ENCODE measurements around the gene CCM2L. TPM values are rescaled to one million over a fixed set of nuclear protein-coding genes. Genes with fewer than 3 reads are reported as not detected.

Gene CCM2L
- total and polyA plus RNA-seq, 2 experiments from 2014 or later, result 4.9 to 13.3 TPM

DNA sequence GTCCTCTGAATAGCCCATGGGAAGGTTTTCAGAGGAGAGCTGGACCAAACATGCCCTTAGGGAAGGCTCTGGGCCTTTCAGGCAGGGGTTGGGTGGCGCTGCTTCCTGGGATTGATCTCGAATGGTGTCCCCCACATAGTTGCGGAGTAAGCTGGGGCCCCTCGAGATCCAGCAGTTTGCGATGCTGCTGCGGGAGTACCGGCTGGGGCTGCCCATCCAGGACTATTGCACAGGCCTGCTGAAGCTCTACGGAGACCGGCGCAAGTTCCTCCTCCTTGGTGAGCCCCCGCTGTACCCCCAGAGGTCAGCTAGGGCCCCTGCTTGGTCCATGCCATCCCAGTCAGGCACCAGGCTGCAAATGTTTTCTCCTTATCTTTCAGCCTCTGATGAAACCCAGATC lies 19.3 kb downstream of the CCM2L start:
- H3K27me3 ChIP-seq (ENCODE audit: insufficient read depth), result peaks cover 13% of the 10 kb centered on the region
- H3K4me3 ChIP-seq, result no peak overlapping the region
- TF ChIP-seq JUNB (IDR thresholded peaks at IDR 0.05; ENCODE audit: unreplicated experiment) (no peak), EZH2 (IDR thresholded peaks at IDR 0.05; ENCODE audit: low read depth, unreplicated experiment) (no peak), ZNF114 (CRISPR knock-in tag; IDR thresholded peaks at IDR 0.05) (no peak)
- TF ChIP-seq, protein P1, sequence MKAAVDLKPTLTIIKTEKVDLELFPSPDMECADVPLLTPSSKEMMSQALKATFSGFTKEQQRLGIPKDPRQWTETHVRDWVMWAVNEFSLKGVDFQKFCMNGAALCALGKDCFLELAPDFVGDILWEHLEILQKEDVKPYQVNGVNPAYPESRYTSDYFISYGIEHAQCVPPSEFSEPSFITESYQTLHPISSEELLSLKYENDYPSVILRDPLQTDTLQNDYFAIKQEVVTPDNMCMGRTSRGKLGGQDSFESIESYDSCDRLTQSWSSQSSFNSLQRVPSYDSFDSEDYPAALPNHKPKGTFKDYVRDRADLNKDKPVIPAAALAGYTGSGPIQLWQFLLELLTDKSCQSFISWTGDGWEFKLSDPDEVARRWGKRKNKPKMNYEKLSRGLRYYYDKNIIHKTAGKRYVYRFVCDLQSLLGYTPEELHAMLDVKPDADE (IDR thresholded peaks at IDR 0.05), result no peak
- no peak for DNase-seq (ENCODE audit: low spot score)
- peaks cover 4% of the 10 kb centered on the region; the same call in 2 of the 3 replicates for H3K4me1 Mint-ChIP-seq
- H3K4me1 ChIP-seq (ENCODE audit: insufficient read depth), result no peaks in the 10 kb centered on the region
- peaks cover 13% of the 10 kb centered on the region for H3K9me3 Mint-ChIP-seq
- H3K27ac ChIP-seq (ENCODE audit: low read depth), result no peak overlapping the region
- no peak for ATAC-seq
- H2AFZ ChIP-seq, result no peak overlapping the region
- peaks cover 5% of the 10 kb centered on the region for H3K27me3 Mint-ChIP-seq (ENCODE audit: insufficient read depth, low read depth, poor library complexity)
- H3K79me2 ChIP-seq (replicated peaks; ENCODE audit: insufficient read depth), result no peaks in the 10 kb centered on the region
- peaks cover 10% of the 10 kb centered on the region; the same call in 1 of the 2 replicates for H4K20me1 ChIP-seq (replicated peaks; ENCODE audit: insufficient read depth)
- peaks cover 15% of the 10 kb centered on the region; the same call in 2 of the 3 replicates for H3K36me3 Mint-ChIP-seq (ENCODE audit: low read depth)
- no peaks in the 10 kb centered on the region for H3K36me3 ChIP-seq (ENCODE audit: insufficient read depth)
- H3K9me2 ChIP-seq (ENCODE audit: insufficient read depth), result no peaks in the 10 kb centered on the region
- H3F3A ChIP-seq (replicated peaks; ENCODE audit: low read depth), result peaks cover 13% of the 10 kb centered on the region
- H3K27ac Mint-ChIP-seq, result no peak overlapping the region
- no peak overlapping the region for H3K4me3 Mint-ChIP-seq
- no peak overlapping the region for H3K4me2 ChIP-seq

DNA sequence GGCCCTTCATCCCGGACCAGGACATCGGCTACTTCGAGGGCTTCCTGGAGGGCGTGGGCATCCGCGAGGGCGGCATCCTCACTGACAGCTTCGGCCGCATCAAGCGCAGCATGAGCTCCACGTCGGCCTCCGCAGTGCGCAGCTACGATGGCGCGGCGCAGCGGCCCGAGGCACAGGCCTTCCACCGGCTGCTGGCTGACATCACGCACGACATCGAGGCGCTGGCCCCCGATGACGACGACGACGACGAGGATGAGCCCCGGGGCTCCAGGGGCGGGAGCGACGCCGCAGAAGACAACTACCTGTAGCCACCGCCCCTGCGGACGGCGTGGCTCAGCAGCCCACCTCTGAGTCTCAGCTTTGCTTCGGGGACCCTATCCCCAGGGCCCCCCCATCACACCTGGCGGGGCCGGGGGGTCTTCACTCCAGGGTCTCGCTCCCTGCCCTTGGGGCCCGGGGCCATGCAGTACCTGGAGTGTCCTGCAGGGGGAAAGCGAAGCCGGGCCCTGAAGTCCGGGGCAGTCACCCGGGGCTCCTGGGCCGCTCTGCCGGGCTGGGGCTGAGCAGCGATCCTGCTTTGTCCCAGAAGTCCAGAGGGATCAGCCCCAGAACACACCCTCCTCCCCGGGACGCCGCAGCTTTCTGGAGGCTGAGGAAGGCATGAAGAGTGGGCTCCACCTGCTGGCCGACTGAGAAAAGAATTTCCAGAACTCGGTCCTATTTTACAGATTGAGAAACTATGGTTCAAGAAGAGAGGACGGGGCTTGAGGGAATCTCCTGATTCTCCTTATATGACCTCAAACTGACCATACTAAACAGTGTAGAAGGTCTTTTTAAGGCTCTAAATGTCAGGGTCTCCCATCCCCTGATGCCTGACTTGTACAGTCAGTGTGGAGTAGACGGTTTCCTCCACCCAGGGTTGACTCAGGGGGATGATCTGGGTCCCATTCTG lies 21.0 kb downstream of the CCM2L start:
- H3K9me3 Mint-ChIP-seq, result peaks cover 23% of the 10 kb centered on the region
- H3K36me3 Mint-ChIP-seq (ENCODE audit: low read depth), result peaks cover 9% of the 10 kb centered on the region; the same call in 2 of the 3 replicates
- H3F3A ChIP-seq (replicated peaks; ENCODE audit: low read depth), result peaks cover 13% of the 10 kb centered on the region
- no peaks in the 10 kb centered on the region for H3K79me2 ChIP-seq (replicated peaks; ENCODE audit: insufficient read depth)
- H3K9me2 ChIP-seq (ENCODE audit: insufficient read depth), result no peaks in the 10 kb centered on the region
- H3K36me3 ChIP-seq (ENCODE audit: insufficient read depth), result no peaks in the 10 kb centered on the region
- DNase-seq (ENCODE audit: low spot score) (peak; percentile 100), ATAC-seq (peak; percentile 98)
- peaks cover 11% of the 10 kb centered on the region for H3K4me1 Mint-ChIP-seq
- H3K27me3 Mint-ChIP-seq (ENCODE audit: insufficient read depth, low read depth, poor library complexity), result peaks cover 8% of the 10 kb centered on the region
- H3K27ac ChIP-seq (ENCODE audit: low read depth), result no peak overlapping the region
- H3K4me1 ChIP-seq (ENCODE audit: insufficient read depth), result peaks cover 2% of the 10 kb centered on the region; the same call in 1 of the 2 replicates
- no peak overlapping the region for H3K27ac Mint-ChIP-seq
- peak overlapping the region; percentile 15; the same call in 1 of the 2 replicates for H2AFZ ChIP-seq
- H3K27me3 ChIP-seq (ENCODE audit: insufficient read depth), result peaks cover 13% of the 10 kb centered on the region
- peak overlapping the region; percentile 78 for H3K4me2 ChIP-seq
- H4K20me1 ChIP-seq (replicated peaks; ENCODE audit: insufficient read depth), result peaks cover 12% of the 10 kb centered on the region; the same call in 1 of the 2 replicates
- peak overlapping the region; percentile 57 for H3K4me3 ChIP-seq
- H3K4me3 Mint-ChIP-seq, result peak overlapping the region; percentile 46
- 0 out of 2 replicates have a peak, but pooled peaks have one; percentile 45 for TF ChIP-seq ZNF114 (CRISPR knock-in tag; IDR thresholded peaks at IDR 0.05)
- no peak for TF ChIP-seq EZH2 (IDR thresholded peaks at IDR 0.05; ENCODE audit: low read depth, unreplicated experiment)
- no peak for TF ChIP-seq STAT1 (IDR thresholded peaks at IDR 0.05; ENCODE audit: unreplicated experiment)
- TF ChIP-seq JUNB (IDR thresholded peaks at IDR 0.05; ENCODE audit: unreplicated experiment), result no peak
- no peak for TF ChIP-seq NANOG (IDR thresholded peaks at IDR 0.05; ENCODE audit: borderline replicate concordance)
- no peak for TF ChIP-seq ZNF331 (CRISPR knock-in tag; IDR thresholded peaks at IDR 0.05; ENCODE audit: low read depth)
- TF ChIP-seq POLR2AphosphoS5 (IDR thresholded peaks at IDR 0.05; ENCODE audit: low read depth), result peak; percentile 17; the same call in 1 of the 2 replicates
- TF ChIP-seq EZH2phosphoT487 (IDR thresholded peaks at IDR 0.05; ENCODE audit: unreplicated experiment), result no peak
- peak; percentile 37; the same call in 1 of the 2 replicates for TF ChIP-seq CREB1 (CRISPR knock-in tag; IDR thresholded peaks at IDR 0.05; ENCODE audit: low read depth)
- TF ChIP-seq, protein P1 (IDR thresholded peaks at IDR 0.05), result no peak
- TF ChIP-seq, protein P2, sequence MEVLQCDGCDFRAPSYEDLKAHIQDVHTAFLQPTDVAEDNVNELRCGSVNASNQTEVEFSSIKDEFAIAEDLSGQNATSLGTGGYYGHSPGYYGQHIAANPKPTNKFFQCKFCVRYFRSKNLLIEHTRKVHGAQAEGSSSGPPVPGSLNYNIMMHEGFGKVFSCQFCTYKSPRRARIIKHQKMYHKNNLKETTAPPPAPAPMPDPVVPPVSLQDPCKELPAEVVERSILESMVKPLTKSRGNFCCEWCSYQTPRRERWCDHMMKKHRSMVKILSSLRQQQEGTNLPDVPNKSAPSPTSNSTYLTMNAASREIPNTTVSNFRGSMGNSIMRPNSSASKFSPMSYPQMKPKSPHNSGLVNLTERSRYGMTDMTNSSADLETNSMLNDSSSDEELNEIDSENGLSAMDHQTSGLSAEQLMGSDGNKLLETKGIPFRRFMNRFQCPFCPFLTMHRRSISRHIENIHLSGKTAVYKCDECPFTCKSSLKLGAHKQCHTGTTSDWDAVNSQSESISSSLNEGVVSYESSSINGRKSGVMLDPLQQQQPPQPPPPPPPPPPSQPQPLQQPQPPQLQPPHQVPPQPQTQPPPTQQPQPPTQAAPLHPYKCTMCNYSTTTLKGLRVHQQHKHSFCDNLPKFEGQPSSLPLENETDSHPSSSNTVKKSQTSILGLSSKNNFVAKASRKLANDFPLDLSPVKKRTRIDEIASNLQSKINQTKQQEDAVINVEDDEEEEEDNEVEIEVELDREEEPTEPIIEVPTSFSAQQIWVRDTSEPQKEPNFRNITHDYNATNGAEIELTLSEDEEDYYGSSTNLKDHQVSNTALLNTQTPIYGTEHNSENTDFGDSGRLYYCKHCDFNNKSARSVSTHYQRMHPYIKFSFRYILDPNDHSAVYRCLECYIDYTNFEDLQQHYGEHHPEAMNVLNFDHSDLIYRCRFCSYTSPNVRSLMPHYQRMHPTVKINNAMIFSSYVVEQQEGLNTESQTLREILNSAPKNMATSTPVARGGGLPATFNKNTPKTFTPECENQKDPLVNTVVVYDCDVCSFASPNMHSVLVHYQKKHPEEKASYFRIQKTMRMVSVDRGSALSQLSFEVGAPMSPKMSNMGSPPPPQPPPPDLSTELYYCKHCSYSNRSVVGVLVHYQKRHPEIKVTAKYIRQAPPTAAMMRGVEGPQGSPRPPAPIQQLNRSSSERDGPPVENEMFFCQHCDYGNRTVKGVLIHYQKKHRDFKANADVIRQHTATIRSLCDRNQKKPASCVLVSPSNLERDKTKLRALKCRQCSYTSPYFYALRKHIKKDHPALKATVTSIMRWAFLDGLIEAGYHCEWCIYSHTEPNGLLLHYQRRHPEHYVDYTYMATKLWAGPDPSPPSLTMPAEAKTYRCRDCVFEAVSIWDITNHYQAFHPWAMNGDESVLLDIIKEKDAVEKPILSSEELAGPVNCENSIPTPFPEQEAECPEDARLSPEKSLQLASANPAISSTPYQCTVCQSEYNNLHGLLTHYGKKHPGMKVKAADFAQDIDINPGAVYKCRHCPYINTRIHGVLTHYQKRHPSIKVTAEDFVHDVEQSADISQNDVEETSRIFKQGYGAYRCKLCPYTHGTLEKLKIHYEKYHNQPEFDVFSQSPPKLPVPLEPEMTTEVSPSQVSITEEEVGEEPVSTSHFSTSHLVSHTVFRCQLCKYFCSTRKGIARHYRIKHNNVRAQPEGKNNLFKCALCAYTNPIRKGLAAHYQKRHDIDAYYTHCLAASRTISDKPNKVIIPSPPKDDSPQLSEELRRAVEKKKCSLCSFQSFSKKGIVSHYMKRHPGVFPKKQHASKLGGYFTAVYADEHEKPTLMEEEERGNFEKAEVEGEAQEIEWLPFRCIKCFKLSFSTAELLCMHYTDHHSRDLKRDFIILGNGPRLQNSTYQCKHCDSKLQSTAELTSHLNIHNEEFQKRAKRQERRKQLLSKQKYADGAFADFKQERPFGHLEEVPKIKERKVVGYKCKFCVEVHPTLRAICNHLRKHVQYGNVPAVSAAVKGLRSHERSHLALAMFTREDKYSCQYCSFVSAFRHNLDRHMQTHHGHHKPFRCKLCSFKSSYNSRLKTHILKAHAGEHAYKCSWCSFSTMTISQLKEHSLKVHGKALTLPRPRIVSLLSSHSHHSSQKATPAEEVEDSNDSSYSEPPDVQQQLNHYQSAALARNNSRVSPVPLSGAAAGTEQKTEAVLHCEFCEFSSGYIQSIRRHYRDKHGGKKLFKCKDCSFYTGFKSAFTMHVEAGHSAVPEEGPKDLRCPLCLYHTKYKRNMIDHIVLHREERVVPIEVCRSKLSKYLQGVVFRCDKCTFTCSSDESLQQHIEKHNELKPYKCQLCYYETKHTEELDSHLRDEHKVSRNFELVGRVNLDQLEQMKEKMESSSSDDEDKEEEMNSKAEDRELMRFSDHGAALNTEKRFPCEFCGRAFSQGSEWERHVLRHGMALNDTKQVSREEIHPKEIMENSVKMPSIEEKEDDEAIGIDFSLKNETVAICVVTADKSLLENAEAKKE (CRISPR knock-in tag; IDR thresholded peaks at IDR 0.05), result no peak
